Fibroblast of villous mesenchyme (primary cell): ENCODE results near the gene JMY. TPM values are rescaled to one million over a fixed set of nuclear protein-coding genes. Genes with fewer than 3 reads are reported as not detected.
A peak's percentile ranks its signal among the peaks of the same experiment; 100 is the strongest.

Source experiments
- DNase-seq: peaks from one replicate; pipeline ENCODE4 v3.0.0-alpha.2; 2010; ENCODE audit warnings: low read depth
- H3K4me3 ChIP-seq: 2 replicates; pipeline ENCODE4 v1.5.1; 2011; ENCODE audit warnings: low read depth, mild to moderate bottlenecking, low read length
- CTCF ChIP-seq: IDR thresholded peaks from 2 replicates; pipeline ENCODE4 v1.5.1; 2012; ENCODE audit warnings: low read depth, mild to moderate bottlenecking, low read length; ENCODE audit not compliant: insufficient read depth
- total RNA-seq: library from RNA; depleted of rRNA; stranded (reverse); fragments of >200 nt; gene quantifications from 2 replicates; pipeline ENCODE4 v1.2.3, GENCODE V29; 2012

JMY gene
- total RNA-seq, 1 donor, result 9.1 TPM

- DNase-seq, result no peak
- no peak for TF ChIP-seq CTCF
- H3K4me3 ChIP-seq, result no peak overlapping the region
Observed at GRCh38 chr5:79224286-79224984, 11.5 kb upstream of the JMY start.

GRCh38 chr5:79225026-79225425 lies 10.9 kb upstream of the JMY start:
- H3K4me3 ChIP-seq, result no peak overlapping the region
- no peak for TF ChIP-seq CTCF
- DNase-seq, result peak; percentile 36

- TF ChIP-seq CTCF, result no peak
- no peak overlapping the region for H3K4me3 ChIP-seq
- no peak for DNase-seq
Observed at GRCh38 chr5:79225441-79225840, 10.5 kb upstream of the JMY start.

DNA sequence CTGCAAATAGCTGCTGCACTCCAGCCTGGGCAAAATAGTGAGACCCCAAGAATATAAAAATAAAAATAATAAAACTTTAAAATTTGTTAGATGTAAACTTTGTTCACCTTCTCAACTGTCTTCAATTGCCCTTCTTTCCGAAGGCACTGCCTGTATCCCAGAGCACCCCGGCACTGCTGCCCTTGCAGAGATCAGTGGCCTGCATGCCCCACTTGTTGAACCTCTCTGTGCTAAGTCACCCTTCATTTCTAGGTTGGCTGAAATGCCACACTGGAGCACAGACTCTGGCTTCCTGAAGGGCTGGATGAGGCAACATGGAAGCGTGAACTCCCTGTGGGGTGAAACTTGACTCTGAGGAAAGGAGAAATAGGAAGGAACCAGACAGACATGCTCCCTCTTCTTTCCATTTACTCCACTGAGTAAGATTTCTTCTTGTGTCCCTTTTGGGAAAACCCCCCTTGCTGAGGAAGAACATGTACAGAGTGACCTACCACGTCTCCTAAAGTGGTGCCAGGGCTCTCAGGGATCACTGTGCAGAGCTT lies 8.4 kb upstream of the JMY start:
- TF ChIP-seq CTCF, result no peak
- H3K4me3 ChIP-seq, result no peak overlapping the region
- no peak for DNase-seq

- TF ChIP-seq CTCF, result no peak
- no peak overlapping the region for H3K4me3 ChIP-seq
- DNase-seq, result peak; percentile 75
Observed at GRCh38 chr5:79229357-79230174, 6.4 kb upstream of the JMY start.

DNA sequence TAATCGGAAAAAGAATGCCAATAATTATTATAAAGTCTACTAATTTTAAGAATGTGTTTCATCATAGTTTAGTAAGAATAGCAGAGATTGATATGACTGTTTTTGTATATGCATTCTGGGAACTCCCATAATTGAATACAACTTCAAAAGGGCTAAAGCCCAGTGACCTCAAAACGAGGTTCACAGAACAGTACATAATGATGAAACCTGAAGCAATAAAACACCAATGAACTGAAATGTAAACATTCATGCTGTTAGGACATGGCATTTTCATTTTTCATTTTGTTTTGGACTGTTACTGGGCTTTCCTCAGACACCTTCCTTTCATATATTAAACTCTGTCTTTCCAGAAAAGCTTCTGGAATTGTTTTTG lies 684 bp upstream of the JMY start:
- peak; percentile 80 for DNase-seq
- peak overlapping the region; percentile 75 for H3K4me3 ChIP-seq
- no peak for TF ChIP-seq CTCF
